Vagina (tissue), 2 donors: ENCODE data around the gene SUMF1. TPM values are rescaled to one million over a fixed set of nuclear protein-coding genes. Genes with fewer than 3 reads are reported as not detected.
A peak's percentile ranks its signal among the peaks of the same experiment; 100 is the strongest.

ENCODE experiments used
- DNase-seq, 2 donors: peaks; one replicate each; pipeline ENCODE4 v3.0.0-alpha.2; 2017; ENCODE audit errors: extremely low spot score in 2 of 2
- H3K27ac ChIP-seq: fragments of 200-600 bp; sonication (generic); one replicate; pipeline ENCODE4 v1.5.1; 2019
- H3K27me3 ChIP-seq: fragments of 200-600 bp; sonication (generic); one replicate; pipeline ENCODE4 v1.5.1; 2019
- H3K36me3 ChIP-seq, 2 donors: fragments of 200-600 bp; sonication (generic); one replicate each; pipeline ENCODE4 v1.5.1; 2017 to 2019
- H3K4me1 ChIP-seq: fragments of 200-600 bp; sonication (generic); one replicate; pipeline ENCODE4 v1.5.1; 2019
- H3K4me3 ChIP-seq, 2 donors: fragments of 200-600 bp; sonication (generic); 1 replicate in 1 of 2; 2 replicates in 1 of 2; pipeline ENCODE4 v1.5.1; 2016 to 2019
- H3K9me3 ChIP-seq: fragments of 200-600 bp; sonication (generic); one replicate; pipeline ENCODE4 v1.5.1; 2019
- POLR2A ChIP-seq, 2 donors: fragments of 450-650 bp; IDR thresholded peaks; one replicate each; pipeline ENCODE4 v1.6.1; 2017; ENCODE audit warnings: antibody characterized with exemption in 2 of 2, mild to moderate bottlenecking in 2 of 2, moderate library complexity in 2 of 2
- POLR2AphosphoS5 ChIP-seq, 2 donors: sonication (generic); formaldehyde crosslinking; IDR thresholded peaks; one replicate each; pipeline ENCODE4 v1.9.0; 2017; ENCODE audit warnings: antibody characterized with exemption in 2 of 2, mild to moderate bottlenecking in 2 of 2, low read depth in 1 of 2; ENCODE audit not compliant: insufficient read depth in 1 of 2
- intact Hi-C: fragments of 100-400 bp; cut with DNase I; formaldehyde crosslinking; loops from one replicate; pipeline ENCODE4 v1.15.1; 2023
- total RNA-seq: library from RNA; depleted of rRNA; stranded (reverse); fragments of >200 nt; gene quantifications from one replicate; pipeline ENCODE4 v1.2.3, GENCODE V29; 2016
- TF ChIP-seq, protein P1 (sequence below), 3 experiments: fragments of 450-650 bp in 2 of 3; fragments of 200-600 bp in 1 of 3; sonication (generic) in 1 of 3; IDR thresholded peaks; one replicate each; pipeline ENCODE4 v1.5.1; 2017 to 2019; ENCODE audit warnings: antibody characterized with exemption in 3 of 3, mild to moderate bottlenecking in 2 of 3, moderate library complexity in 2 of 3

SUMF1 gene
- total RNA-seq, 1 donor from 2014 or later = 65.6 TPM

DNA sequence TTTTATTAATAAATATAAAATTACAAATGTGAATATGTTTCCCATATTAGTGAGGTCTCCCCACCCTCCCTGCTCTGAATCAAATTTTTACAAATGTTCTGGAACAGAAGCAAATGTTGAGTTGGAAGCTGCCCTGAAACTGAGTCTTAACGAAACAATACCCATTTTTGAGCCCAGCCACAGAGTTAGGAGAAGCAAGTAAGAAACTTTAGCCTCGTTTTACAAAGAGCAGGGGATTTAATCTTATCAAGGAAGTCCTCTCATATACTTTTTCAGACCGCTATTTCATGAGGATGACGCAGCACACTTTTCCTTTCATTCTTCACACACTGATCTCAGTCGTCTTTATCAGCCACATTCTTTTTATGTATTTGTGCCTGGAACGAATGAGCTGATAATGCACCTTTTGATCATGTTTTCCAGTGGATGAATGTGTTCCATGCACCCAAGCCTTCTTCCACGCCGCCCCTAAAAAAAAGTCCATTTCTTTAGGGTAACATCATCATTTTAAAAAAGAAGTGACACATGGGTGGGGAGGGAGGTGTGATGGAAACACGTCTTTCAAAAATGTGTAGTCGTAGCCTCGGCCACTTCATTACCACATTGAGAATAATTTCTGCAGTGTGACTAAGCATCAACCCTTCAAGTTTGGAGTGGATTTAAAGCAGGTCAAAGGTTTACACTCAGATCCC, 115.8 kb downstream of the SUMF1 start:
- H3K4me1 ChIP-seq = peaks cover 9% of the 10 kb centered on the region
- TF ChIP-seq, protein P1, sequence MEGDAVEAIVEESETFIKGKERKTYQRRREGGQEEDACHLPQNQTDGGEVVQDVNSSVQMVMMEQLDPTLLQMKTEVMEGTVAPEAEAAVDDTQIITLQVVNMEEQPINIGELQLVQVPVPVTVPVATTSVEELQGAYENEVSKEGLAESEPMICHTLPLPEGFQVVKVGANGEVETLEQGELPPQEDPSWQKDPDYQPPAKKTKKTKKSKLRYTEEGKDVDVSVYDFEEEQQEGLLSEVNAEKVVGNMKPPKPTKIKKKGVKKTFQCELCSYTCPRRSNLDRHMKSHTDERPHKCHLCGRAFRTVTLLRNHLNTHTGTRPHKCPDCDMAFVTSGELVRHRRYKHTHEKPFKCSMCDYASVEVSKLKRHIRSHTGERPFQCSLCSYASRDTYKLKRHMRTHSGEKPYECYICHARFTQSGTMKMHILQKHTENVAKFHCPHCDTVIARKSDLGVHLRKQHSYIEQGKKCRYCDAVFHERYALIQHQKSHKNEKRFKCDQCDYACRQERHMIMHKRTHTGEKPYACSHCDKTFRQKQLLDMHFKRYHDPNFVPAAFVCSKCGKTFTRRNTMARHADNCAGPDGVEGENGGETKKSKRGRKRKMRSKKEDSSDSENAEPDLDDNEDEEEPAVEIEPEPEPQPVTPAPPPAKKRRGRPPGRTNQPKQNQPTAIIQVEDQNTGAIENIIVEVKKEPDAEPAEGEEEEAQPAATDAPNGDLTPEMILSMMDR (IDR thresholded peaks at IDR 0.05) = peak in 1 of 3 experiments; percentile 8
- TF ChIP-seq POLR2A (IDR thresholded peaks at IDR 0.05) (no peak), POLR2AphosphoS5 (IDR thresholded peaks at IDR 0.05; ENCODE audit: insufficient read depth in 1 of 2, low read depth in 1 of 2) (peak in 1 of 2 donors; percentile 2)
- H3K36me3 ChIP-seq = no peaks in the 10 kb centered on the region
- no peaks in the 10 kb centered on the region for H3K9me3 ChIP-seq
- H3K27me3 ChIP-seq = no peaks in the 10 kb centered on the region
- intact Hi-C loops = loop anchor here (5.0 to 10.0 kb wide), 2 partner anchors 143 to 281 kb away; partner anchors contain the start of gene ITPR1
- H3K27ac ChIP-seq = no peak overlapping the region
- no peak for DNase-seq
- peak overlapping the region in 1 of 2 donors; percentile 23 for H3K4me3 ChIP-seq

DNA sequence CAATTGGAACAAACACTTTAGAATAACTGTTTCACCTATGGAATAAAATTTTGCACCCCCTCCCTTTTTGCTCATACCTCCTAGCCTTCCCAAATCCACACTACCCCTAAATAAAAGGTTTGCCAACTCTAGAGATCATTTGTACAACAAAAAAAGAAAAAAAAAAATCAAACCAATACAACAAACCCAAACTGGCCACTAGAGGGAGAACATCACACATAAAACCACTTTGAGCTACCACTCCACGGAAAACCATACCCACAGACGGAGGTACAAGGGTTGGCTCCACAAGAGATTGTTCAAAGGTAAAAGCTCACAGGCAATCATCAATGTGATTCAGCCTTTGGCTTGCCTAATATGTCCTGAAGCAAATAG, 116.3 kb downstream of the SUMF1 start:
- no peak for DNase-seq

DNA sequence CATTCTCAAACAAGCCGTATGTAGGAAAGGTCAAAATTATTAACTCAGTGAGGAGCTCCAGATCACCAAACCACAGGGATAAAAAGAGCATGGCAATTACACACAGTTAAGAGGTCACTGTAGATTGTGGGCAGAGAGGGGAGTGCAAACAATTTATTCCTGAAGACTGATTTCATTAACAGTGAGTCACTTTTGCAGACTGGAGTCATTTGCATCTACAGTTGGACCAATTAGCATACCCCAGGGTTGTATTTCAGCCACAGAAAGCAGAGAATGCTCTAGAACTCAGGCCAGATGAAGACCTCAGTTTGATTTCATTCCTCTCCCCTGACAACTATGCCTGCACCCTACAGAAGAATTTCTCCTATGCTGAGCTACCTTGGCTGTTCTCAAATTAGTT, 123.8 kb downstream of the SUMF1 start:
- no peaks in the 10 kb centered on the region for H3K36me3 ChIP-seq
- no peak for TF ChIP-seq POLR2AphosphoS5 (IDR thresholded peaks at IDR 0.05; ENCODE audit: insufficient read depth in 1 of 2, low read depth in 1 of 2)
- TF ChIP-seq, protein P1 (IDR thresholded peaks at IDR 0.05) = no peak
- TF ChIP-seq POLR2A (IDR thresholded peaks at IDR 0.05) = no peak
- intact Hi-C loops = no loop called here
- DNase-seq = no peak
- no peak overlapping the region for H3K4me3 ChIP-seq
- H3K9me3 ChIP-seq = no peaks in the 10 kb centered on the region
- peaks cover 22% of the 10 kb centered on the region for H3K4me1 ChIP-seq
- H3K27ac ChIP-seq = no peak overlapping the region
- no peaks in the 10 kb centered on the region for H3K27me3 ChIP-seq

More for the DNA sequence above, 116.3 kb downstream of the SUMF1 start:
- Histone ChIP-seq H3K27ac (no peak overlapping the region), H3K4me3 (peak overlapping the region in 1 of 2 donors; percentile 23), H3K4me1 (peaks cover 4% of the 10 kb centered on the region), H3K36me3 (no peaks in the 10 kb centered on the region), H3K9me3 (no peaks in the 10 kb centered on the region), H3K27me3 (no peaks in the 10 kb centered on the region)
- no peak for TF ChIP-seq POLR2A (IDR thresholded peaks at IDR 0.05)
- TF ChIP-seq, protein P1 (IDR thresholded peaks at IDR 0.05) = peak; percentile 50 to 83 (median 69)
- peak in 1 of 2 donors; percentile 40 for TF ChIP-seq POLR2AphosphoS5 (IDR thresholded peaks at IDR 0.05; ENCODE audit: insufficient read depth in 1 of 2, low read depth in 1 of 2)
- intact Hi-C loops = loop anchor here (5.0 to 10.0 kb wide), 2 partner anchors 144 to 282 kb away; partner anchors contain the start of gene ITPR1

DNA sequence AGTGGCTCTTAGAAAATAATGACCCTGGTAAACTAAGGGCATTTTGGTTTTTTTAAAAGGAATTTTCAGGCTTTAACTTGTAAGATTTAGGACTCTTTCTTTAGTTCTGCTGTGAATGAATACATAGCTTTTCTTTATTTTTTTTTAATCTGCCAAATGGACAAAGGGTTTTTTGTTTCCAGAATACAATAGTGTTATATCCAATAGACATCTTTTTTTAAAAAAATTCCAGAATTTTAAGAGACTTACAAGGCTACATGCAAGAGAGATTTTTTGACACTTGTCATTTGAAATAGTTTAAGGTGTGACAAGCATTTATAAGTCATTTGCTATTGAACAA, 125.8 kb downstream of the SUMF1 start:
- no peaks in the 10 kb centered on the region for H3K36me3 ChIP-seq
- H3K4me1 ChIP-seq = peaks cover 22% of the 10 kb centered on the region
- H3K27ac ChIP-seq = no peak overlapping the region
- H3K4me3 ChIP-seq = no peak overlapping the region
- no peaks in the 10 kb centered on the region for H3K9me3 ChIP-seq
- intact Hi-C loops = no loop called here
- no peak for DNase-seq
- TF ChIP-seq POLR2AphosphoS5 (IDR thresholded peaks at IDR 0.05; ENCODE audit: insufficient read depth in 1 of 2, low read depth in 1 of 2) (no peak), POLR2A (IDR thresholded peaks at IDR 0.05) (no peak)
- TF ChIP-seq, protein P1 (IDR thresholded peaks at IDR 0.05) = no peak
- no peaks in the 10 kb centered on the region for H3K27me3 ChIP-seq
